Neural progenitor cell (in vitro differentiated cells): Measurements from ENCODE around the gene RBP7.

Experiments used
- CTCF ChIP-seq: fragments of 200-600 bp; sonication (generic); IDR thresholded peaks from 2 replicates; pipeline ENCODE4 v1.5.1; 2017; ENCODE audit warnings: antibody characterized with exemption, mild to moderate bottlenecking
- EZH2 ChIP-seq: fragments of 200-600 bp; sonication (generic); IDR thresholded peaks from 2 replicates; pipeline ENCODE4 v1.6.1; 2017; ENCODE audit warnings: antibody characterized with exemption, mild to moderate bottlenecking, moderate library complexity
- EZH2phosphoT487 ChIP-seq: fragments of 200-600 bp; sonication (generic); IDR thresholded peaks from 2 replicates; pipeline ENCODE4 v1.6.1; 2017; ENCODE audit warnings: antibody characterized with exemption

GRCh38 chr1:10054465-10054864, 57.4 kb downstream of the RBP7 start:
- TF ChIP-seq EZH2phosphoT487 = no peak
- no peak for TF ChIP-seq CTCF
- TF ChIP-seq EZH2 = no peak
